Measurements from ENCODE around the gene COL16A1.

The COL16A1 gene

DNA sequence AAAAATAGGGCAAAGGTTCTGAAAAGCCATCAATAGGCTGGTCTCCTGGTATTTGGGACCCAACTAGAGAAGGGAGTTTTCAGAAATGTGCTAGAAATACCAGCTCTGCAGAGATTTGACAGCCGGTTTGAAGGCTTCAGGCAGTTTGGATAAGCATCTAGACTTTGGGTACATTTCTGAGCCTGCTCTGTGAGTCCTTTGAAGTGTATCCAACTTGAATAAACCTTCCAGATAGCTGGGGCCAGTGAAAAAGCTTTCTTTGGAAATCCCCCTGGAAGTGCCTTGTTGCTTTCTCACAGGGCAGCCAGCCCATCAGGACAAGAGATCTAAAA is 52.8 kb downstream of the COL16A1 start:
- no peak for TF ChIP-seq CTCF (conservative IDR thresholded peaks at IDR 0.05)
- TF ChIP-seq ZFX (IDR thresholded peaks at IDR 0.05): no peak
- H3K27ac ChIP-seq: no peak overlapping the region

GRCh38 chr1:31650161-31651088 is 53.4 kb downstream of the COL16A1 start:
- H3K27ac ChIP-seq: no peak overlapping the region
- TF ChIP-seq CTCF (conservative IDR thresholded peaks at IDR 0.05): no peak
- TF ChIP-seq ZFX (IDR thresholded peaks at IDR 0.05): no peak

GRCh38 chr1:31648641-31649357 is 55.0 kb downstream of the COL16A1 start:
- TF ChIP-seq CTCF (conservative IDR thresholded peaks at IDR 0.05) (no peak), ZFX (IDR thresholded peaks at IDR 0.05) (no peak)
- H3K27ac ChIP-seq: no peak overlapping the region

DNA sequence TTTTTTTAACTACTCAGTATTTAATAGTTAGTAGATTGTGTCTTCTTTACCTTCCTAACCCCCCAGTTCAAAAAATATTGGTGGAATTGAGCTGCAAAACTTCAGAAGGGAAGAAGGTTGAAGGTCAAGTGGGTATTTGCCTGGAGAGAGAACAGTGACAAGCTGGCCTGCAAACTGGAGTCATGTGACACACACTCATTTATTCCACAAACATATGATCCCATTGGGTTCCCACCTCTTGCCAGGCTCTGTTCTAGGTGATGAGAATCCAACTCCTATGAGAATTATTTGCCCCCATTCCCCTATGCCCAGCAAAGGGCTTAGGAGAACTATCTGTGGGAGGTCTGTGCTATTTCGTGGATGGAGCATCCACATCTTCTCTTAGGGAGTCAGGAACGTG is 55.6 kb downstream of the COL16A1 start:
- H3K27ac ChIP-seq: no peak overlapping the region
- no peak for TF ChIP-seq ZFX (IDR thresholded peaks at IDR 0.05)
- TF ChIP-seq CTCF (conservative IDR thresholded peaks at IDR 0.05): no peak

DNA sequence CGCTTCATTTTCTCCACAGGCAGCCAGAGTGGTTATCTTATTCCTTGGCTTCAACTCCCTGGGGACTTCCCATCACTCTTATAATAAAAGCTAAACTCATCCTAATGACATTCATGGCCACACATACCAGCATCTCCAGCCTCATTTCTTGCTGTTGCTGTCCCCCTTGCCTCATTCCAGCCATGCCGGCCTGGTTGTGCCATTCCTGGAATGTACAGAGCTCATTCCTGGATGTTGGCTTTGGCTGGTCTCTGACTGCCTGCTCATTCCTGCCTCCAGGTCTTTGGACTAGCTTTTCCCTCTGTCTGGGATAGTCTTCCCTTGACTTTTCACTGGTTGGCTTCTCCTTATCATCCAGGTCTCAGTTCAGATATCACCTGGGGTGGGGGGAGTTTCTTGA is 56.7 kb downstream of the COL16A1 start:
- TF ChIP-seq CTCF (conservative IDR thresholded peaks at IDR 0.05) (no peak), ZFX (IDR thresholded peaks at IDR 0.05) (no peak)

DNA sequence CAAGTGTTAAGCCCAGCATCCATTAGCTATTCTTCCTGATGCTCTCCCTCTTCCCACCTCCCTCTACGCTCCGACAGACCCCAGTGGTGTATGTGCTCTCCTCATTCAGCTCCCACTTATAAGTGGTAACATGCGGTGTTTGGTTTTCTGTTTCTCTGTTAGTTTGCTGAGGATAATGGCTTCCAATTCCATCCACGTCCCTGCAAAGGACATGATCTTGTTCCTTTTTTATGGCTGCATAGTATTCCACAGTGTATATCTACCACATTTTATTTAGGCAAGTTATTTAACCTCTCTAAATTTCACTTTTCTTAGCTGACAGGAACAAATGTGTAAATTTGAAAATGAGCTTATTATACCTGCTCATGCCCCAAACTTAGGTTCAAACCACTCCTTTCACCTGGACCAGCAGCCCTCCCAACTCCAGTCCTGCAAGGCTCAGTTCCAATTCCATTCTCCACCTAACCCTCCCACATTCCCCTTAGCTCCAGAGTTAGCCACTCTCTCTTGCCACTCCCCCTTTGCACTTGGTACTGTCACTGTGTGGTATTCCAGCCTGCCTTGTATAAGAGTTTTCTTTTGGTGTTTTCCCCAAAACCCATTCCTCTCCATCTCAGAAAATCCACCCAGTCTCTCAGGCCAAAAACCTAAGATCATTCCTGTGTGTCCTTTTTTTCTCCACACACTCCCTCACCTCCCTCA is 57.4 kb downstream of the COL16A1 start:
- TF ChIP-seq ZFX (IDR thresholded peaks at IDR 0.05) (no peak), CTCF (conservative IDR thresholded peaks at IDR 0.05) (no peak)
- no peak overlapping the region for H3K27ac ChIP-seq

More for the DNA sequence above, 56.7 kb downstream of the COL16A1 start:
- H3K27ac ChIP-seq: no peak overlapping the region

- no peak for TF ChIP-seq CTCF (conservative IDR thresholded peaks at IDR 0.05)
- TF ChIP-seq ZFX (IDR thresholded peaks at IDR 0.05): no peak
- peak overlapping the region; percentile 96 for H3K27ac ChIP-seq
These were observed 58.6 kb downstream of the COL16A1 start for GRCh38 chr1:31645274-31645568.
